ENCODE results near the gene GLYATL1B. TPM values are rescaled to one million over a fixed set of nuclear protein-coding genes. Genes with fewer than 3 reads are reported as not detected.
"Not testable (repeated sequence)": the region's sequence is repeated elsewhere in the genome, so short reads cannot be mapped to it uniquely, and the experiment has no call there.

The GLYATL1B gene
- total RNA-seq (not detected), polyA plus RNA-seq (not detected)

GRCh38 chr11:59086007-59086406 lies at the start of gene GLYATL1B:
Gene GLYATL1B (plus strand): TSS chr11:59086307. CDS start chr11:59086307, 0 bp downstream.
- H3K9me3 ChIP-seq (ENCODE audit: low read length); H3K9me3 Mint-ChIP-seq; H3K36me3 Mint-ChIP-seq; CTCF ChIA-PET; H3K27ac ChIP-seq (ENCODE audit: low read depth, low read length); H3K4me1 ChIP-seq (ENCODE audit: insufficient read depth, low read length); H3K4me3 ChIP-seq (ENCODE audit: low read length); H3K27ac Mint-ChIP-seq; H3K4me3 Mint-ChIP-seq; H3K36me3 ChIP-seq (ENCODE audit: insufficient read depth, low read length); DNase-seq; POLR2A ChIA-PET; H3K4me1 Mint-ChIP-seq; H3K27me3 ChIP-seq (ENCODE audit: insufficient read depth, low read length, poor library complexity, severe bottlenecking): not testable (repeated sequence)
- peaks cover 5 to 40% of the 10 kb centered on the region in 2 donors for H3K27me3 Mint-ChIP-seq

- H3K4me3 Mint-ChIP-seq; H3K27ac Mint-ChIP-seq; DNase-seq; CTCF ChIA-PET; H3K27me3 ChIP-seq (ENCODE audit: insufficient read depth, low read length, poor library complexity, severe bottlenecking); H3K4me1 ChIP-seq (ENCODE audit: insufficient read depth, low read length); H3K36me3 ChIP-seq (ENCODE audit: insufficient read depth, low read length); POLR2A ChIA-PET; H3K9me3 ChIP-seq (ENCODE audit: low read length); H3K4me1 Mint-ChIP-seq; H3K4me3 ChIP-seq (ENCODE audit: low read length); H3K36me3 Mint-ChIP-seq; H3K27ac ChIP-seq (ENCODE audit: low read depth, low read length); H3K9me3 Mint-ChIP-seq: not testable (repeated sequence)
- peaks cover 12 to 64% of the 10 kb centered on the region in 2 donors for H3K27me3 Mint-ChIP-seq
These were observed 49.6 kb upstream of the GLYATL1B start for GRCh38 chr11:59036542-59036941.

- H3K27ac ChIP-seq (ENCODE audit: low read depth, low read length); CTCF ChIA-PET; H3K4me3 Mint-ChIP-seq; POLR2A ChIA-PET; H3K27ac Mint-ChIP-seq; H3K27me3 ChIP-seq (ENCODE audit: insufficient read depth, low read length, poor library complexity, severe bottlenecking); H3K36me3 Mint-ChIP-seq; H3K9me3 ChIP-seq (ENCODE audit: low read length); H3K36me3 ChIP-seq (ENCODE audit: insufficient read depth, low read length); H3K4me3 ChIP-seq (ENCODE audit: low read length); DNase-seq; H3K4me1 ChIP-seq (ENCODE audit: insufficient read depth, low read length); H3K4me1 Mint-ChIP-seq; H3K9me3 Mint-ChIP-seq: not testable (repeated sequence)
- peaks cover 12 to 62% of the 10 kb centered on the region in 2 donors for H3K27me3 Mint-ChIP-seq
These were observed 48.7 kb upstream of the GLYATL1B start for GRCh38 chr11:59037434-59037833.

GRCh38 chr11:59040607-59041006 lies 45.5 kb upstream of the GLYATL1B start:
- no peaks in the 10 kb centered on the region for H3K9me3 Mint-ChIP-seq
- CTCF ChIA-PET, result no interaction called here

GRCh38 chr11:59051383-59051782 lies 34.7 kb upstream of the GLYATL1B start:
- H3K4me1 Mint-ChIP-seq; H3K36me3 ChIP-seq (ENCODE audit: insufficient read depth, low read length); H3K9me3 ChIP-seq (ENCODE audit: low read length); H3K36me3 Mint-ChIP-seq; H3K9me3 Mint-ChIP-seq; H3K27ac ChIP-seq (ENCODE audit: low read depth, low read length); POLR2A ChIA-PET; H3K27ac Mint-ChIP-seq; DNase-seq; H3K4me1 ChIP-seq (ENCODE audit: insufficient read depth, low read length); H3K27me3 ChIP-seq (ENCODE audit: insufficient read depth, low read length, poor library complexity, severe bottlenecking); H3K4me3 Mint-ChIP-seq; H3K4me3 ChIP-seq (ENCODE audit: low read length): not testable (repeated sequence)
- H3K27me3 Mint-ChIP-seq, result peaks cover 11 to 41% of the 10 kb centered on the region in 2 donors
- CTCF ChIA-PET, result interaction anchor here (0.9 to 3.5 kb wide), 2 partner anchors 85 to 106 kb away, joined by 3 to 25 read pairs; no protein-coding TSS in a partner anchor

More at GRCh38 chr11:59040607-59041006, 45.5 kb upstream of the GLYATL1B start:
- Histone ChIP-seq H3K36me3 (ENCODE audit: insufficient read depth, low read length) (no peaks in the 10 kb centered on the region), H3K9me3 (ENCODE audit: low read length) (no peaks in the 10 kb centered on the region), H3K4me3 (ENCODE audit: low read length) (no peak overlapping the region), H3K27ac (ENCODE audit: low read depth, low read length) (no peak overlapping the region), H3K4me1 (ENCODE audit: insufficient read depth, low read length) (no peaks in the 10 kb centered on the region), H3K27me3 (ENCODE audit: insufficient read depth, low read length, poor library complexity, severe bottlenecking) (peaks cover 4% of the 10 kb centered on the region)
- POLR2A ChIA-PET, result no interaction called here
- Mint-ChIP-seq H3K4me3 (no peak overlapping the region), H3K36me3 (no peaks in the 10 kb centered on the region), H3K4me1 (no peaks in the 10 kb centered on the region), H3K27me3 (peaks cover 15 to 50% of the 10 kb centered on the region in 2 donors), H3K27ac (no peak overlapping the region)
- no peak for DNase-seq

GRCh38 chr11:59052355-59052754 lies 33.8 kb upstream of the GLYATL1B start:
- Mint-ChIP-seq H3K27me3 (peaks cover 12 to 43% of the 10 kb centered on the region in 2 donors), H3K27ac (peak overlapping the region in 1 of 8 donors; percentile 6)
- H3K36me3 Mint-ChIP-seq; POLR2A ChIA-PET; H3K9me3 ChIP-seq (ENCODE audit: low read length); DNase-seq; H3K4me1 ChIP-seq (ENCODE audit: insufficient read depth, low read length); H3K27ac ChIP-seq (ENCODE audit: low read depth, low read length); H3K4me3 Mint-ChIP-seq; H3K36me3 ChIP-seq (ENCODE audit: insufficient read depth, low read length); H3K9me3 Mint-ChIP-seq; H3K4me3 ChIP-seq (ENCODE audit: low read length); H3K4me1 Mint-ChIP-seq; H3K27me3 ChIP-seq (ENCODE audit: insufficient read depth, low read length, poor library complexity, severe bottlenecking): not testable (repeated sequence)
- CTCF ChIA-PET, result interaction anchor here (1.3 to 3.5 kb wide), 4 partner anchors 21 to 105 kb away, joined by 3 to 25 read pairs (median 12); partner anchors contain the start of gene FAM111A

GRCh38 chr11:59053387-59053786 lies 32.7 kb upstream of the GLYATL1B start:
- H3K4me1 Mint-ChIP-seq, result peaks cover 6 to 8% (median 6%) of the 10 kb centered on the region in 3 donors
- H3K27me3 Mint-ChIP-seq, result peaks cover 9 to 39% of the 10 kb centered on the region in 2 donors
- no peak overlapping the region for H3K27ac Mint-ChIP-seq
- no peaks in the 10 kb centered on the region for H3K4me1 ChIP-seq (ENCODE audit: insufficient read depth, low read length)
- no peaks in the 10 kb centered on the region for H3K9me3 Mint-ChIP-seq
- DNase-seq, result peak; percentile 61 to 82 (median 73)
- no peaks in the 10 kb centered on the region for H3K9me3 ChIP-seq (ENCODE audit: low read length)
- H3K4me3 Mint-ChIP-seq, result no peak overlapping the region
- H3K36me3 Mint-ChIP-seq, result no peaks in the 10 kb centered on the region
- no peaks in the 10 kb centered on the region for H3K36me3 ChIP-seq (ENCODE audit: insufficient read depth, low read length)
- CTCF ChIA-PET, result interaction anchor here (0.7 to 3.5 kb wide), 9 partner anchors 20 to 108 kb away, joined by 3 to 25 read pairs (median 4); partner anchors contain the start of gene FAM111A
- H3K4me3 ChIP-seq (ENCODE audit: low read length), result no peak overlapping the region
- H3K27ac ChIP-seq (ENCODE audit: low read depth, low read length), result no peak overlapping the region
- POLR2A ChIA-PET, result no interaction called here
- H3K27me3 ChIP-seq (ENCODE audit: insufficient read depth, low read length, poor library complexity, severe bottlenecking), result no peaks in the 10 kb centered on the region

GRCh38 chr11:59058120-59059033 lies 27.7 kb upstream of the GLYATL1B start:
- POLR2A ChIA-PET; H3K36me3 ChIP-seq (ENCODE audit: insufficient read depth, low read length); H3K36me3 Mint-ChIP-seq; H3K4me1 ChIP-seq (ENCODE audit: insufficient read depth, low read length); H3K9me3 Mint-ChIP-seq; H3K27me3 ChIP-seq (ENCODE audit: insufficient read depth, low read length, poor library complexity, severe bottlenecking); H3K9me3 ChIP-seq (ENCODE audit: low read length); H3K27ac ChIP-seq (ENCODE audit: low read depth, low read length): not testable (repeated sequence)
- peak; percentile 63 to 79 (median 67) for DNase-seq
- Mint-ChIP-seq H3K27me3 (peaks cover 18 to 59% of the 10 kb centered on the region in 2 donors), H3K4me1 (peaks cover 8 to 13% (median 11%) of the 10 kb centered on the region in 3 donors), H3K4me3 (peak overlapping the region; percentile 54 to 79 (median 73)), H3K27ac (peak overlapping the region in 1 of 8 donors; percentile 13)
- CTCF ChIA-PET, result interaction anchor here (0.7 to 2.5 kb wide), 5 partner anchors 12 to 100 kb away, joined by 3 to 11 read pairs (median 7); no protein-coding TSS in a partner anchor
- H3K4me3 ChIP-seq (ENCODE audit: low read length), result peak overlapping the region; percentile 51
